Kidney capillary endothelial cell (primary cell): ENCODE results near the gene CD19.
"Not testable (repeated sequence)": the region's sequence is repeated elsewhere in the genome, so short reads cannot be mapped to it uniquely, and the experiment has no call there.

Source experiments
- DNase-seq: peaks from one replicate; pipeline ENCODE4 v3.0.0-alpha.2; 2018; ENCODE audit warnings: low spot score

Gene CD19

GRCh38 chr16:28931801-28932225 lies at the start of gene CD19:
Gene CD19, plus strand, starts transcription at chr16:28931971. Its CDS starts 30 bp downstream, at chr16:28932001.
- no peak for DNase-seq

GRCh38 chr16:28882551-28883160 lies 49.1 kb upstream of the CD19 start:
- no peak for DNase-seq

- DNase-seq, result no peak
These were observed 48.4 kb upstream of the CD19 start for GRCh38 chr16:28883221-28883996.

- DNase-seq, result no peak
These were observed 47.7 kb upstream of the CD19 start for GRCh38 chr16:28884045-28884444.

- no peak for DNase-seq
These were observed 44.8 kb upstream of the CD19 start for GRCh38 chr16:28886945-28887344.

GRCh38 chr16:28890355-28890754 lies 41.4 kb upstream of the CD19 start:
- not testable (repeated sequence) for DNase-seq

GRCh38 chr16:28891964-28892890 lies 39.5 kb upstream of the CD19 start:
- no peak for DNase-seq

- no peak for DNase-seq
These were observed 38.5 kb upstream of the CD19 start for GRCh38 chr16:28893291-28893690.

GRCh38 chr16:28895609-28896008 lies 36.2 kb upstream of the CD19 start:
- no peak for DNase-seq

- DNase-seq, result no peak
These were observed 33.9 kb upstream of the CD19 start for GRCh38 chr16:28897826-28898225.

GRCh38 chr16:28898266-28898665 lies 33.5 kb upstream of the CD19 start:
- DNase-seq, result no peak

GRCh38 chr16:28898942-28899341 lies 32.8 kb upstream of the CD19 start:
- no peak for DNase-seq

- no peak for DNase-seq
These were observed 31.7 kb upstream of the CD19 start for GRCh38 chr16:28899882-28900590.

- no peak for DNase-seq
These were observed 31.2 kb upstream of the CD19 start for GRCh38 chr16:28900601-28901000.

- DNase-seq, result no peak
These were observed 29.9 kb upstream of the CD19 start for GRCh38 chr16:28901862-28902261.

- no peak for DNase-seq
These were observed 28.9 kb upstream of the CD19 start for GRCh38 chr16:28902909-28903308.

GRCh38 chr16:28903344-28904042 lies 28.3 kb upstream of the CD19 start:
- no peak for DNase-seq

GRCh38 chr16:28904363-28904762 lies 27.4 kb upstream of the CD19 start:
- DNase-seq, result no peak

- no peak for DNase-seq
These were observed 26.9 kb upstream of the CD19 start for GRCh38 chr16:28904828-28905227.

- no peak for DNase-seq
These were observed 26.5 kb upstream of the CD19 start for GRCh38 chr16:28905229-28905754.

GRCh38 chr16:28905800-28906372 lies 25.9 kb upstream of the CD19 start:
- DNase-seq, result no peak
